GM12864 (cell line): ENCODE measurements around the gene CMPK2.

Experiments used
- DNase-seq: peaks from one replicate; pipeline ENCODE4 v3.0.0-alpha.2; 2011; ENCODE audit warnings: low read depth
- H3K4me3 ChIP-seq: 2 replicates; pipeline ENCODE4 v1.5.1; 2011; ENCODE audit warnings: mild to moderate bottlenecking, low read depth, low read length, control low read depth
- CTCF ChIP-seq: IDR thresholded peaks from 2 replicates; pipeline ENCODE4 v1.5.1; 2011; ENCODE audit warnings: low read depth, mild to moderate bottlenecking, moderate library complexity, low read length, control low read depth, inconsistent platforms; ENCODE audit errors: missing control alignments

The CMPK2 gene

GRCh38 chr2:6832596-6833299 is 33.0 kb downstream of the CMPK2 start:
- H3K4me3 ChIP-seq, result no peak overlapping the region
- TF ChIP-seq CTCF, result no peak
- DNase-seq, result no peak

- no peak for TF ChIP-seq CTCF
- DNase-seq, result no peak
- H3K4me3 ChIP-seq, result no peak overlapping the region
Observed at GRCh38 chr2:6831229-6831628, 34.5 kb downstream of the CMPK2 start.

- no peak for DNase-seq
- peak; percentile 20 for TF ChIP-seq CTCF
- H3K4me3 ChIP-seq, result no peak overlapping the region
Observed at GRCh38 chr2:6828299-6828584, 37.5 kb downstream of the CMPK2 start.

GRCh38 chr2:6827566-6828298 is 38.0 kb downstream of the CMPK2 start:
- no peak for TF ChIP-seq CTCF
- no peak overlapping the region for H3K4me3 ChIP-seq
- DNase-seq, result no peak

- H3K4me3 ChIP-seq, result no peak overlapping the region
- TF ChIP-seq CTCF, result peak; percentile 78
- DNase-seq, result peak; percentile 26
Observed at GRCh38 chr2:6826081-6826913, 39.4 kb downstream of the CMPK2 start.

- no peak for DNase-seq
- H3K4me3 ChIP-seq, result no peak overlapping the region
- TF ChIP-seq CTCF, result no peak
Observed at GRCh38 chr2:6824962-6825361, 40.7 kb downstream of the CMPK2 start.
